GM21786 (cell line): ENCODE results near the gene SRP14.
A peak's percentile ranks its signal among the peaks of the same experiment; 100 is the strongest.
"Not testable (repeated sequence)": the region's sequence is repeated elsewhere in the genome, so short reads cannot be mapped to it uniquely, and the experiment has no call there.

Experiments
- ATAC-seq: cut with Tn5 transposase; IDR thresholded peaks from one replicate; pipeline ENCODE4 v1.9.1; 2021; ENCODE audit not compliant: unreplicated experiment

The SRP14 gene

GRCh38 chr15:40051616-40052415 is 12.8 kb upstream of the SRP14 start:
- no peak for ATAC-seq

DNA sequence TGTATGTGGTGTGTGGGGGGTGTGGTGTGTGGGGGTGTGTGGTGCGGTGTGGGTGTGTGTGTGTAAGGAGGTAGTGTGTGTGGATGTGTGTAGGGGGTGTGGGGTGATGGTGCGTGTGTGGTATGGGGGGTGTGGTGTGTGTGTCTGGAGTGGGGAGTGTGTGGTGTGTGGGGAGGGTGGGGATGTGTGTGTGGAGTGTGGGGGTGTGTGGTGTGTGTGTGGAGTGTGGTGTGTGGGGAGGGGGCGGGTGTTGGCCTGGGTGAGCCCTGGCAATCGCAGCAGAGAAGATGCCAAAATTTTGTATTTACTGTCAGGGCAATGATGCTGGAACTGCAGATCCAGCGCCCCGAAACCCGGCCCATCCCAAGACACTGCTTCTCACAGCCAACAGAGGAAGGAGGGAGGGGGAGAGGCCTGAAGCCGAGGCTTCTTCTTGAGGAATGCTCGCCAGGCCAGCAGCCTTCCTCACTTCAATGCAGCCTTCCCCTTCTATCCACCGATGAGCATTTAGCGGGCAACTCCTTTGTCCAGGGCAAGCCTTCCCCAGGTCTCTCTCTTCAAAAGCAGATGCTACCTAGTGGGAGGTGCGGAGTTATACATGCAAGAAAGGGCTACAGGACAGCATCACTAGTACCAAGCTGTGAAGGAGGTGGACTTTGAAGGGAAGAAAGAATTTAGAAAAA is 11.9 kb upstream of the SRP14 start:
- no peak for ATAC-seq

GRCh38 chr15:40048926-40049475 is 10.0 kb upstream of the SRP14 start:
- ATAC-seq: no peak

DNA sequence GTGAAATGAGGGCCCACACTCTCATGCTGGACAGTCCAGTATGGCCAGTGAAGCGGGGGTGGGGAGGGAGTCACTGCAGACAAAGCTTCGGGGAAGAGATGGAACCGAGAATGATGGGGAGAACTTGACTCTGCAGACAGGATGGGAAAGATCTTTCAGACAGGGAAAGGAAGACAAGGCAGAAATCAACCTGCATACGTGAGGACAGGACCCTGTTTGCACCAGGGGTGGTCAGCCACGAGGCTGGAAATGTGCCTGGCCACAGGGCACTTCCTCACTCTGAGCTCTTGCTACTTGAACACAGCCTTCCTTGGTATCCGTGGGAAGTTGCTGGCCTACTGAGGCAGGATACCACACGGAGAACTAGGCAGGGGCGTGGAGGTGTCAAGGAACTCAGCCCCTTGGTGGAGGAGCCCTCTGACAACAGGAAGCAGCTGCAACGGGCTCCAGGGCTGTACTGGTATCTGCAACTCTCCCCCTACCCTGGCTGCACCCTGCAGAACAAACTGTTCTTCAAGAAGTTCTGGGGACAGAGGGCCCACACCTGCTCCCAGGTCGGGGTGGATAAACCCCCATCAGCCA is 9.3 kb upstream of the SRP14 start:
- no peak for ATAC-seq

- peak; percentile 50 for ATAC-seq
Observed at GRCh38 chr15:40047415-40048210, 8.6 kb upstream of the SRP14 start.

GRCh38 chr15:40046721-40047414 is 7.9 kb upstream of the SRP14 start:
- ATAC-seq: no peak

DNA sequence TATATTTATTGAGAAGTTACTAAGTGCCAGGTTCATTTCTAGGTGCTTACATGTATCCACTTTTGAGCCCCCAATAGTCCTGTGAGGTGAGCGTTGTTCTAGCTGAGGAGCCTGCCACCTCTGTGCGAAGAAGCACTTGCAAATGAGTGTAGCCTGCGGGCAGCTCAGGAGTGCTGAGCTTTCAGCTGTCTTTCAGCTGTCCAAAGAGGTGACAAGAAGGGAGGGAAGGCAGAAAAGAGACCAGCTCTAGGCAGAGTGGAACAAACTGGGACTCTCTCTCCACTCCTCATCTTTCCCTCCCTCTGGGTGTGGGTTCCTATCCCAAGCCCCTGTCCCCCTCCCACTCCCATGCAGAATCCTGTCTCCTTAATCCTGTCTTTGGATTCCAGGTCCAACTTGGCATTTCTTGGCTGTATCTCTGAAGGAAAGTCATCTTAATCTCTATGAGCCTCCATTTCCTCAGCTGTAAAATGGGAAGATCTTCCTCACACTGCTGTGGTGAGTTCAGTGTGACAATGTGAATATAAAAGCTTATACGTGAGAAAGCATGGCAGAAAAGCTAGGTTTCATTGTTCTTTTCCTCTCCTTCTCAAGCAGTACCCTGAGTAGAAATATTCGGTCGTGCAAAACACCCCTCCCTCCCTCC is 6.7 kb upstream of the SRP14 start:
- ATAC-seq: no peak

GRCh38 chr15:40044717-40045571 is 6.0 kb upstream of the SRP14 start:
- ATAC-seq: peak; percentile 74

GRCh38 chr15:40043927-40044716 is 5.1 kb upstream of the SRP14 start:
- ATAC-seq: no peak

DNA sequence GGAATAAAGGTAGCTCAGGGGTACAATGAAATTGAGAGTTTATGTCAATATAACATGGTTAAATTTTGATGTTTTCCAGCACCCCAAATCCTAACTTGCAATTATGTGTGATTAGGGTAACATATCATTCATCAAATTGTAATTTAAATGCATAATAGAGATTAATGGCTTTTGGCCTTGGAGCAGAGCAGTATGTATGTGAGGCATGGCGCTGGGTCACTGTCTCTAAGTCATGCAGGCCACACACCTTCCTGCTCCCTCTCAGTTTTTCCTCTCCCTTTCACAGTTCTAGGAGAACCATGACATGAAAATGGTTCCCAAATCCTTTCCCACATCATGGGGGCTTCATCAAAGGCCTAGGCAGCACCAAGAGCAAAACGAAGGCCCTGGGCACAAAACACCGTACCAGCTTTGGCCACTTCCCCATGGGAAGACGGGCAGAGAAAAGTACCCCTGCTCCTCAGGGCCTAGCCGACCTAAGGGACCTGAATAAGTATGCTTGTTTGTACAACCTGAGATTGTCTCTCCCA is 3.9 kb upstream of the SRP14 start:
- ATAC-seq: no peak

- ATAC-seq: no peak
Observed at GRCh38 chr15:40040770-40041169, 1.8 kb upstream of the SRP14 start.

DNA sequence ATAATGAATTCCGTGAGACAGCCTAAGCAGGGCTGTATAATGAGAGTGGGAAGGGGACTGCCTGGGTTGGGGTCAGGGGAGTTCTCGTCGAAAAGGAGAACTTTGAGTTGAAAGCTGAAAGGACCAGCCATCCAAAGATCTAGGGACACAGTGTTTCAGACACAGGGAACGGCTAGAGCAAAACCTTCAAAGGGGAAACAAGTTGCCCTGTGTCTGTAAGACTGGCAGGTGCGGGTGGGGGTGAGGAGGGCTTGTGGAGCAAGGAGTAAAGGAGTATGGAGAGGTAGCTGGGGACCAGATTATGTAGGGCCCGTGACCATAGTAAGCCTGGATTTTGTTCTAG is 1.3 kb upstream of the SRP14 start:
- ATAC-seq: no peak

DNA sequence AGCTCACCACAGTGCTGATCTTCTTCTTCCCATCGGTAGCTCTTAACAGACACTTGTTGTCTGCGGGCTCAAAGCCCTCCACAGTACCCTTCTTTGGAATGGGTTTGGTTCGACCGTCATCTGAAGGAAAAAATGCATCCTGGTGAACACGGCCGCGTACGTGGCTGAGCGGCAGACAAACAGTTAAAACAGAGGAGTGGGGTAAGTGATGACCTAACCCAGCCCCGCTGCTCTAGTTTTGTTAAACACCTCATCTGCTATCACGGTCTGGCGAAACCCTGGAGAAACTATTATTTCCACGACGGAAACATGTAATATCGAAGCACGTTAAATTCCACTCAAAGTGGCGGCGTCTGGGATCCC is 725 bp downstream of the SRP14 start:
- no peak for ATAC-seq

GRCh38 chr15:40037721-40038120 is 1.3 kb downstream of the SRP14 start:
- ATAC-seq: no peak

- ATAC-seq: not testable (repeated sequence)
Observed at GRCh38 chr15:40035182-40035581, 3.8 kb downstream of the SRP14 start.

GRCh38 chr15:40034186-40034946 is 4.6 kb downstream of the SRP14 start:
- ATAC-seq: no peak

GRCh38 chr15:40032125-40032839 is 6.7 kb downstream of the SRP14 start:
- no peak for ATAC-seq
